H9 (cell line): ENCODE results near the gene HECTD1. TPM values are rescaled to one million over a fixed set of nuclear protein-coding genes. Genes with fewer than 3 reads are reported as not detected.

ENCODE experiments used
- DNase-seq: peaks from one replicate; pipeline ENCODE4 v3.0.0-alpha.2; 2017
- H2AFZ ChIP-seq: one replicate; pipeline ENCODE4 v1.6.1; 2013; ENCODE audit warnings: mild to moderate bottlenecking, low read length, control low read depth, moderate library complexity
- H2AK5ac ChIP-seq: 2 replicates; pipeline ENCODE4 v1.6.1; 2013; ENCODE audit warnings: low read length, control low read depth, mixed read lengths; ENCODE audit not compliant: insufficient read length
- H2BK120ac ChIP-seq: one replicate; pipeline ENCODE4 v1.6.1; 2013; ENCODE audit warnings: low read depth, mild to moderate bottlenecking, low read length, control low read depth, inconsistent platforms; ENCODE audit not compliant: poor library complexity, severe bottlenecking
- H2BK12ac ChIP-seq: 2 replicates; pipeline ENCODE4 v1.6.1; 2013; ENCODE audit warnings: low read length, control low read depth, mixed read lengths, low read depth; ENCODE audit not compliant: insufficient read length
- H2BK15ac ChIP-seq: 2 replicates; pipeline ENCODE4 v1.6.1; 2013; ENCODE audit warnings: low read depth, low read length, control low read depth
- H2BK20ac ChIP-seq: one replicate; pipeline ENCODE4 v1.6.1; 2013; ENCODE audit warnings: low read depth, mild to moderate bottlenecking, low read length, control low read depth, inconsistent platforms; ENCODE audit not compliant: poor library complexity, severe bottlenecking
- H2BK5ac ChIP-seq: 2 replicates; pipeline ENCODE4 v1.6.1; 2013; ENCODE audit warnings: low read length, control low read depth, mixed read lengths; ENCODE audit not compliant: insufficient read length
- H3K14ac ChIP-seq: 2 replicates; pipeline ENCODE4 v1.6.1; 2013; ENCODE audit warnings: low read length, control low read depth; ENCODE audit not compliant: insufficient read depth
- H3K18ac ChIP-seq: 2 replicates; pipeline ENCODE4 v1.6.1; 2013; ENCODE audit warnings: low read depth, mild to moderate bottlenecking, mixed read lengths, low read length, control low read depth; ENCODE audit not compliant: insufficient read length
- H3K23ac ChIP-seq: 2 replicates; pipeline ENCODE4 v1.6.1; 2013; ENCODE audit warnings: low read length, control low read depth, mixed read lengths, low read depth; ENCODE audit not compliant: insufficient read length
- H3K23me2 ChIP-seq: 2 replicates; pipeline ENCODE4 v1.6.1; 2013; ENCODE audit warnings: low read depth, mild to moderate bottlenecking, mixed read lengths, low read length, control low read depth; ENCODE audit not compliant: insufficient read length, poor library complexity, severe bottlenecking
- H3K27ac ChIP-seq: 2 replicates; pipeline ENCODE4 v1.5.1; 2013; ENCODE audit warnings: low read length, control low read depth, mixed read lengths, low read depth; ENCODE audit not compliant: insufficient read length
- H3K27me3 ChIP-seq: 2 replicates; pipeline ENCODE4 v1.6.1; 2013; ENCODE audit warnings: low read length, control low read depth, inconsistent platforms; ENCODE audit not compliant: insufficient read depth
- H3K4ac ChIP-seq: 2 replicates; pipeline ENCODE4 v1.6.1; 2013; ENCODE audit warnings: low read depth, mild to moderate bottlenecking, control low read depth, inconsistent platforms, low read length, moderate library complexity
- H3K4me1 ChIP-seq: 2 replicates; pipeline ENCODE4 v1.6.1; 2013; ENCODE audit warnings: low read length, control low read depth, inconsistent platforms; ENCODE audit not compliant: insufficient read depth
- H3K4me2 ChIP-seq: 2 replicates; pipeline ENCODE4 v1.6.1; 2013; ENCODE audit warnings: low read length, control low read depth, mixed read lengths; ENCODE audit not compliant: insufficient read length, insufficient read depth
- H3K56ac ChIP-seq: 2 replicates; pipeline ENCODE4 v1.6.1; 2013; ENCODE audit warnings: low read depth, mild to moderate bottlenecking, mixed read lengths, low read length, control low read depth; ENCODE audit not compliant: insufficient read length
- H3K79me1 ChIP-seq: 2 replicates; pipeline ENCODE4 v1.6.1; 2013; ENCODE audit warnings: low read depth, mild to moderate bottlenecking, moderate library complexity, low read length, control low read depth, inconsistent platforms; ENCODE audit not compliant: insufficient read depth, poor library complexity, severe bottlenecking
- H3K79me2 ChIP-seq: 2 replicates; pipeline ENCODE4 v1.6.1; 2013; ENCODE audit warnings: low read length, control low read depth, inconsistent platforms; ENCODE audit not compliant: insufficient read depth
- H3K9ac ChIP-seq: 2 replicates; pipeline ENCODE4 v1.6.1; 2013; ENCODE audit warnings: low read length, control low read depth, mixed read lengths; ENCODE audit not compliant: insufficient read length; ENCODE audit errors: extremely low read depth
- H3K9me3 ChIP-seq: one replicate; pipeline ENCODE4 v1.6.1; 2013; ENCODE audit warnings: low read depth, low read length, inconsistent platforms; ENCODE audit not compliant: control insufficient read depth
- H3T11ph ChIP-seq: one replicate; pipeline ENCODE4 v1.6.1; 2013; ENCODE audit warnings: mild to moderate bottlenecking, low read length, control low read depth, inconsistent platforms
- H4K20me1 ChIP-seq: one replicate; pipeline ENCODE4 v1.6.1; 2013; ENCODE audit not compliant: control insufficient read depth, insufficient read length, insufficient read depth
- H4K5ac ChIP-seq: 2 replicates; pipeline ENCODE4 v1.6.1; 2013; ENCODE audit warnings: low read depth, mild to moderate bottlenecking, mixed read lengths, low read length, control low read depth; ENCODE audit not compliant: insufficient read length
- H4K8ac ChIP-seq: replicated peaks from 2 replicates; pipeline ENCODE4 v1.6.1; 2013; ENCODE audit warnings: low read length, control low read depth, mixed read lengths, low read depth; ENCODE audit not compliant: insufficient read length
- H4K91ac ChIP-seq: 2 replicates; pipeline ENCODE4 v1.6.1; 2013; ENCODE audit warnings: low read depth, mild to moderate bottlenecking, moderate library complexity, mixed read lengths, low read length, control low read depth; ENCODE audit not compliant: insufficient read length
- H3K27ac Mint-ChIP-seq, 3 experiments: 2 replicates in 2 of 3; 3 replicates in 1 of 3; pipeline ENCODE4 v1.8.0; 2020 to 2021; ENCODE audit warnings: mixed read lengths in 3 of 3, mild to moderate bottlenecking in 1 of 3, moderate library complexity in 1 of 3
- H3K27me3 Mint-ChIP-seq: 2 replicates; pipeline ENCODE4 v1.8.0; 2021; ENCODE audit warnings: low read depth, mild to moderate bottlenecking, moderate library complexity, mixed read lengths
- H3K36me3 Mint-ChIP-seq, 3 experiments: 2 replicates in 2 of 3; 3 replicates in 1 of 3; pipeline ENCODE4 v1.8.0; 2020 to 2021; ENCODE audit warnings: low read depth in 3 of 3, mixed read lengths in 3 of 3; ENCODE audit not compliant: insufficient read depth in 1 of 3
- H3K4me1 Mint-ChIP-seq, 2 experiments: 2 replicates each; pipeline ENCODE4 v1.8.0; 2020; ENCODE audit warnings: mixed read lengths in 2 of 2
- H3K4me3 Mint-ChIP-seq, 2 experiments: 2 replicates in 1 of 2; 3 replicates in 1 of 2; pipeline ENCODE4 v1.8.0; 2020 to 2021; ENCODE audit warnings: mild to moderate bottlenecking in 2 of 2, mixed read lengths in 2 of 2, moderate library complexity in 1 of 2
- H3K9me3 Mint-ChIP-seq, 2 experiments: 2 replicates in 1 of 2; 3 replicates in 1 of 2; pipeline ENCODE4 v1.8.0; 2020; ENCODE audit warnings: mild to moderate bottlenecking in 2 of 2, mixed read lengths in 2 of 2, moderate library complexity in 1 of 2
- CTCF ChIP-seq: fragments of 200-600 bp; sonication (generic); conservative IDR thresholded peaks from 3 replicates; pipeline ENCODE4 v1.8.0; 2021; ENCODE audit warnings: antibody characterized with exemption, mild to moderate bottlenecking
- WGBS: extraction: QIAGEN DNeasy Blood & Tissue Kit; methylation state at CpG from one replicate; pipeline ENCODE4 v1.1.7; 2013; ENCODE audit warnings: missing lambda C conversion rate, low lambda C conversion rate, mixed read lengths; ENCODE audit not compliant: insufficient read length; ENCODE audit errors: extremely low coverage; 5-methylcytosine and 5-hydroxymethylcytosine counted together
- total RNA-seq: library from RNA; stranded (reverse); gene quantifications from 2 replicates; pipeline ENCODE4 v1.2.1, GENCODE V29; 2021

HECTD1 gene
- total RNA-seq, 1 experiment from 2014 or later = 135 TPM

GRCh38 chr14:31128601-31129526 lies 78.7 kb downstream of the HECTD1 start:
- Histone ChIP-seq H2BK15ac (no peak overlapping the region), H3K4me1 (no peaks in the 10 kb centered on the region), H3K9me3 (no peaks in the 10 kb centered on the region), H3K27ac (no peak overlapping the region), H3K23me2 (no peaks in the 10 kb centered on the region), H4K91ac (no peak overlapping the region), H4K5ac (no peak overlapping the region), H2BK5ac (no peak overlapping the region), H2BK120ac (no peak overlapping the region), H3K79me1 (no peaks in the 10 kb centered on the region), H2AFZ (no peak overlapping the region), H3T11ph (no peak overlapping the region), H3K9ac (no peak overlapping the region), H2AK5ac (no peak overlapping the region), H2BK20ac (no peak overlapping the region), H3K79me2 (no peaks in the 10 kb centered on the region), H2BK12ac (no peak overlapping the region), H3K27me3 (no peaks in the 10 kb centered on the region), H3K4ac (no peak overlapping the region), H4K8ac (no peak overlapping the region), H3K18ac (no peak overlapping the region), H3K14ac (no peak overlapping the region), H3K4me2 (no peak overlapping the region), H3K56ac (no peak overlapping the region), H3K23ac (no peak overlapping the region), H4K20me1 (no peaks in the 10 kb centered on the region)
- WGBS = no CpG with 5 or more reads among the region's 18 CpGs
- no peak for DNase-seq
- H3K9me3 Mint-ChIP-seq = no peaks in the 10 kb centered on the region
- H3K4me1 Mint-ChIP-seq = peaks cover 16 to 23% of the 10 kb centered on the region in 2 experiments
- TF ChIP-seq CTCF = no peak
- peak overlapping the region in 2 of 3 experiments; percentile 35 to 91; a peak in 4 of 7 replicates for H3K27ac Mint-ChIP-seq
- no peaks in the 10 kb centered on the region for H3K27me3 Mint-ChIP-seq
- no peak overlapping the region for H3K4me3 Mint-ChIP-seq
- H3K36me3 Mint-ChIP-seq = peaks cover 20 to 64% (median 39%) of the 10 kb centered on the region in 3 experiments; a peak in 6 of 7 replicates
